NOMO-1 (cell line): Measurements from ENCODE around the gene RING1.
A peak's percentile ranks its signal among the peaks of the same experiment; 100 is the strongest.
"Not testable (repeated sequence)": the region's sequence is repeated elsewhere in the genome, so short reads cannot be mapped to it uniquely, and the experiment has no call there.

Experiments
- DNase-seq, 2 experiments: peaks; one replicate each; lab custom pipeline; 2025; ENCODE audit not compliant: unreplicated experiment in 2 of 2; lab: John Stamatoyannopoulos, UW

RING1 gene

DNA sequence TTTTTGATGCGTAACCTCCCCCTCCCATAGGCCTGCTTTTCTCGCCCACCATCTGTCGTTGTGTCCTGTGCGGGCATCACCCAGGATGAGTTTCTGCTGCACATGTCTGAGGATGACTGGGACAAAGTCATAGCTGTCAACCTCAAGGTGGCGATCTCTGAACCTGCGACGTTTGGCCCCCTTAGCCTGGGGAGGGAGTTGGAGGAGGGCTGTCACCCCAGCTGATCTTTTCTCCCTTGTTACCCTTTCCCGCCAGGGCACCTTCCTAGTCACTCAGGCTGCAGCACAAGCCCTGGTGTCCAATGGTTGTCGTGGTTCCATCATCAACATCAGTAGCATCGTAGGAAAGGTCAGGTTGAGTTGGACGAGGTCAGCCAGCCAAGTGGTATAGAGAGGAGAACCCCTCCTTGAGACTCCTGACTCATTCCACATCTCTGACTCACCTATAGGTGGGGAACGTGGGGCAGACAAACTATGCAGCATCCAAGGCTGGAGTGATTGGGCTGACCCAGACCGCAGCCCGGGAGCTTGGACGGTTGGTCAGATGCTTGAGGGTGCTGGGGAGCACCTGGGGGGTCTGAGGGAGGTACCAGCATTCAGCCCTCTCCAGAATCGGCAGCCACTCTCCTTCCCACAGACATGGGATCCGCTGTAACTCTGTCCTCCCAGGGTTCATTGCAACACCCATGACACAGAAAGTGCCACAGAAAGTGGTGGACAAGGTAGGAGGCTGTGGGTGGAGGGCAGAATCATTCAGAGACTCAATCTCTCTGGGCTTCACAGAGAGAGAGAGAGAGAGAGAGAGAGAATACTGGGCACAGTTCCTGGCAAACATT is 2.9 kb upstream of the RING1 start:
- no peak for DNase-seq

DNA sequence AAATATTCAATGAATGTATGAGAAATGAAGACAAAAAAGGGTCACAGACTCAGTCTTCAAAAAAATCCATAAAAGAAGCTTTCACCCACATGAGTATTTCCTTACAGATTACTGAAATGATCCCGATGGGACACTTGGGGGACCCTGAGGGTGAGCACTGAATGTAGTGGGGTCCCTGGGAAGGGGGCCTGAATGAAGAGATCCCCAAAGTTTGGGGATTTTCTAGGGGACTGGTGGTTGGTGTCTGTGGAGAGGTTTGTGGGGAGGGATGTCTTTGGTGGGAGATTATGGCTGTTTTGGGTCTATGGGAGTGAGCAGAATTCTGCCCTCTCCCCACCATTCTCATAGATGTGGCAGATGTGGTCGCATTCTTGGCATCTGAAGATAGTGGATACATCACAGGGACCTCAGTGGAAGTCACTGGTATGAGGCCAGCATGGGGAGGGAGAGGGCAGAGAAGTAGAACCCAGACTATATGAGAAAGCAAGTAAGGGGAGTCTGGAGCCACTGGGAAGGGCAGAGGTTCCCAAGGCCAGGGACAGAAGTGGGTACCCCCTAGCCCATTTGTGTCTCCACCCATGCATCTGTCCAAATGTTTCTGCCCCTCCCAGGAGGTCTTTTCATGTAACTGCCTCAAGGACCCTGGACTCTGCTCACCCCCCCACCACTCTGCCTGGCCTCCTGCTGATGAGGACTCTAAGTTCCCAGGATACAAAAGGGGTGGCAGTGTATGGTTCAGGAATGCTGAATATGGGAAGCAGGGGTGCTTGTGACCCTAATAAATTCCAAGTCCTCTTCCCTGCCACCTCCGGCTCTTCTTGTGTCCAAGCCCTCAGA is 2.1 kb upstream of the RING1 start:
- DNase-seq: no peak

DNA sequence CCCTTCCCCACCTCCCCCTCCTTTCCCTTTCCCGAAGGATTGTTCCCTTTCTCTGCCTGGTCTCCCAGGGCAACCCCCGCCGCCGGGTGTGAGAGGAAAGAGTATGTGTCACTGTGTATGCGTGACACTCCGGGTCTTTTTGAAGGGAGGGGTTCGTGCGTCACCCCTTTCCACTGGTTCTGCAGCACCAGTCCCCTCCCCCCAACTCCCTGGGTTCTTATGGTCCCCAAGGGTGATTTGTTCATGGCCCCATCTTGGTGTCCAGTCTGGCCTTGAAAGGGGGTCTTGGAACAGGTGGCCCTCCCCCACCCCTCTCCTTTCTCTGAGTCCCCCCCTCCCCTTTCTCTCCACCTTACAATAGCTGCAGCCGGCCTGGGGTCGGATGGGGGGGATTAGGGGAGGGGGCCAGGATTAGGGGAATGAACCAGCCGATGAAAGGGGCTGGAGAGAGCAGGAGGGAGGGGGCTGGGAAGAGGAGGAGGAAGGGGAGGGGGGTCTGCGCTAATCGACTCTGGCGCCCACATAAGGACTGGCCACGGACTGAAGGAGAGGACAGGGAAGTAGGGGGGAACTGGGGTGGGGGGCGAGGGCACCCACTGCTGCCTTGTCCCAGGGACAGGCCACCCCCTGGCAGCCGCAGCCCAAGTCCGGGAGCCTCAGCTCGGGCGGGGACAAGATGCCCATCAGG is 1.3 kb upstream of the RING1 start:
- DNase-seq: no peak

DNA sequence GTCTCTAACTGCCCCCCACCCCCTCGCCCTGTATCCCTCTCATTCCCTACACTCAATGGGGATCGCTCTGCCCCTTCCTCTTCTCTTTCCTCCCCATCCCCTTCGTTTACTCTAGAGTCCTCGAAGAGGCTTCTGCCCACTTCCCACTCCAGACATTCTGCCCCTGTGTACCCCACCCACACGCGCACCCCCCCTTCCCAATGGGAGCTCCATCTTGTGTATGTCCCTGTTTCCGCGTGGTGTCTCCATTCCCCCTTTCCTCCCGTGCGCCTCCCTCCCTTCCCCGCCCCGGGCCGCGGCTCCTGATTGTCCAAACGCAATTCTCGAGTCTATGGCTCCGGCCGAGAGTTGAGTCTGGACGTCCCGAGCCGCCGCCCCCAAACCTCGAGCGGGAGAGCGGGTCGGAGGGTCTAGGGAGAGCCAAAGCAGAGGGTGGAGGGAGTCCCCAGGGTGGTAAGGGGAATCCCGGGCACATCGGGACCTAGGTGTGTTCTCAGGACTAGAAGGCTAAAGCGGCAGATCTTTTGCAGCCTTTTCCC is 679 bp upstream of the RING1 start:
- DNase-seq: no peak

DNA sequence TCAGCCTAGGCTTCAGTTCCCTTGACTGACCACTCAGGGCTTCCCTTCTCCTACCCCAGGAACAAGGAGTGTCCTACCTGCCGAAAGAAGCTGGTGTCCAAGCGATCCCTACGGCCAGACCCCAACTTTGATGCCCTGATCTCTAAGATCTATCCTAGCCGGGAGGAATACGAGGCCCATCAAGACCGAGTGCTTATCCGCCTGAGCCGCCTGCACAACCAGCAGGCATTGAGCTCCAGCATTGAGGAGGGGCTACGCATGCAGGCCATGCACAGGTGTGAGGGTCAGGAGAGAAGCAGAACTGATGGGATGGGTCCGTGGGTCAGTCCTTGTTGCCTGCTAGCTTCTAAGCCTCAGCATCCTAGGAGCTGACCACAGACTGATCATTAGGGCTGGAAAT is 1.6 kb downstream of the RING1 start:
- DNase-seq: no peak

DNA sequence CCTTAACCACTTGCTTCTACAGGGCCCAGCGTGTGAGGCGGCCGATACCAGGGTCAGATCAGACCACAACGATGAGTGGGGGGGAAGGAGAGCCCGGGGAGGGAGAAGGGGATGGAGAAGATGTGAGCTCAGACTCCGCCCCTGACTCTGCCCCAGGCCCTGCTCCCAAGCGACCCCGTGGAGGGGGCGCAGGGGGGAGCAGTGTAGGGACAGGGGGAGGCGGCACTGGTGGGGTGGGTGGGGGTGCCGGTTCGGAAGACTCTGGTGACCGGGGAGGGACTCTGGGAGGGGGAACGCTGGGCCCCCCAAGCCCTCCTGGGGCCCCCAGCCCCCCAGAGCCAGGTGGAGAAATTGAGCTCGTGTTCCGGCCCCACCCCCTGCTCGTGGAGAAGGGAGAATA is 2.8 kb downstream of the RING1 start:
- no peak for DNase-seq

DNA sequence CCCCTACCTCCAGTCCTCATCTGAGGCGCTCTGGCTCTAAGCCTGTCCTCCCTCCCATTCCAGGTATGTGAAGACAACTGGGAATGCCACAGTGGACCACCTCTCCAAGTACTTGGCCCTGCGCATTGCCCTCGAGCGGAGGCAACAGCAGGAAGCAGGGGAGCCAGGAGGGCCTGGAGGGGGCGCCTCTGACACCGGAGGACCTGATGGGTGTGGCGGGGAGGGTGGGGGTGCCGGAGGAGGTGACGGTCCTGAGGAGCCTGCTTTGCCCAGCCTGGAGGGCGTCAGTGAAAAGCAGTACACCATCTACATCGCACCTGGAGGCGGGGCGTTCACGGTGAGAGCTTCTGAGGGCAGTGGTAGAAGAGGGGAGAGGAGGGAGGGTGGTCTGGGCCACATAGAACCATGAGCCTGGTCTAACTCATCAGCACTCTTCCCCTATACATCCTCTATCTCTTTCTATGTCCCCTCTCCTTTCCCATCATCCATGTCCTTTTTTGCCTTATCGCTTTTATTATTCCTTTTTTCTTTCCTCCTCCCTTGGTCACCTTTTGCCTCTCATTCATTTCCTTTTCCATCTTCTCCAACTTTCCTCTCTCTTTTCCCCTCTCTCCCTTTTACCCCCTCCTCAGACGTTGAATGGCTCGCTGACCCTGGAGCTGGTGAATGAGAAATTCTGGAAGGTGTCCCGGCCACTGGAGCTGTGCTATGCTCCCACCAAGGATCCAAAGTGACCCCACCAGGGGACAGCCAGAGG is 3.5 kb downstream of the RING1 start:
- DNase-seq: no peak

DNA sequence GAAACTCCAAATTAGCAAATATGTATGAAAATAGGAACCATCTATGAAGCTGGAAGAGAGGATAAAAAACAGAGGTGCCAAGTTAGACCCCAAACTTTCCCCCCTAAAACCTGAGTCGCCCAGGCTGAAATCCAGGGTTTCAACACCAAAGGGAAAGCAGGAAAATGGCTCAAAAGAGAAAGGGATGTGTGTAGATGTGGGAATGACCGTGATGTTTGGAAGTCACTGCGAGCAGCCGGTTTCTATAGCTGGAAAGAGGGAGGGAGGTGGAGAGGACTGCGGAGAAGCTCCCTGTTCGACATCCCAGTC is 4.5 kb downstream of the RING1 start:
- DNase-seq: no peak

DNA sequence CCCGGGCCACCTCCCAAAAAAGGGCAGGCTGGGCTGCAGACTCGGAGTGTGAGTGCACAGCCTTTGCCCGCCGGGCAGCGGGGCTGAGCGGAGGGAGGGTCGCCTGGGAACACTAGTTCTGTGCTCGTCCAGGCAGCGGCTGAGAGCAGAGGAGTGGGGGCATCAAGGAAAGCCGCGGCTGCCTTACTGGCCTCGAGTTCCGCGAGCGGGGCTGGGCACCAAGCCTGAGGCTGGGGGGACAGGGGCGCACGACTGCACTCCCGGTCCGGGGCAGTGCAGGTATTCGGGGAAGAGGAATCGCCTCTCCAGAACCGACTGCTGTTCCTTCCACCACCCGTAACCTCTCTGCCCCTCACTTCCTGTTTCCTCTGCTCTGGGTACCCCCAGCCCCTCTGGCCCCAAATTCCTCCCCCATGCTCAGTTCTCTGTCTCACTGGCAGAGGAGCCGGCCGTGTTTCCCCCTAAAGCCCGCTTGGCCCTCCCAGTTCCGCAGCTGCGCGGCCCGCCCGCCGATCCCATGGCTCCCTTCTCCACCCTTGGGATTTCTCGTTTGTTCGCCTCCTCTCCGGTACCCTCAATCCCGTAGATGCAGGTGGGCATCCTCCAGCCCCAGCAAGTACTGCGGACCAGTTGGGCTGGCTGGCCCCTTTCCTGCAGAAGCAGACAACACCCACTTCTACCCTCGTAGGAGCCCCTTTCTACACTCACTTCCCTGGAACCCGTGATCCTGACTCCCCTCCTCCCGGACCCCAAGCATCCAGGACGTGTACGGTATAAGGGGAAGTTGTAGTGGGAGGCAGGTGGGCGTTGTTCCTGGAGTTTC is 5.1 kb downstream of the RING1 start:
- peak; percentile 20 to 34 for DNase-seq

DNA sequence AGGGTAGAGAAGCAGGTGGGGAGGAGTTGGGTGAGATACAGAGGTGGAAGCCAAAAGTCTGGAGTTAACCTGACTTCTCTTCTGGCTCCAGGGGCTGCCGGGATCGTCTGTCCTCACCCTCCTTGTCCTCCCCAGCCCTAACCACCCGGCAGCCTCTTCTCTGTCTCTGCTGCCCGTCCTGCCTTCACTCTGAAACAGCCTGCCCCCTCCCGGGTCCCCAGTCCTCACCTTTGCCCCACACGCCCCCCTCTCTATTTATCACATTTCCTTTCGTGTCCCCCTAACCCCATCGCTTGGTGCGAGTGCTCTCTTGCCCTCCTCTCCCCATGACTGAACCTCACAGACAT is 5.7 kb downstream of the RING1 start:
- no peak for DNase-seq

DNA sequence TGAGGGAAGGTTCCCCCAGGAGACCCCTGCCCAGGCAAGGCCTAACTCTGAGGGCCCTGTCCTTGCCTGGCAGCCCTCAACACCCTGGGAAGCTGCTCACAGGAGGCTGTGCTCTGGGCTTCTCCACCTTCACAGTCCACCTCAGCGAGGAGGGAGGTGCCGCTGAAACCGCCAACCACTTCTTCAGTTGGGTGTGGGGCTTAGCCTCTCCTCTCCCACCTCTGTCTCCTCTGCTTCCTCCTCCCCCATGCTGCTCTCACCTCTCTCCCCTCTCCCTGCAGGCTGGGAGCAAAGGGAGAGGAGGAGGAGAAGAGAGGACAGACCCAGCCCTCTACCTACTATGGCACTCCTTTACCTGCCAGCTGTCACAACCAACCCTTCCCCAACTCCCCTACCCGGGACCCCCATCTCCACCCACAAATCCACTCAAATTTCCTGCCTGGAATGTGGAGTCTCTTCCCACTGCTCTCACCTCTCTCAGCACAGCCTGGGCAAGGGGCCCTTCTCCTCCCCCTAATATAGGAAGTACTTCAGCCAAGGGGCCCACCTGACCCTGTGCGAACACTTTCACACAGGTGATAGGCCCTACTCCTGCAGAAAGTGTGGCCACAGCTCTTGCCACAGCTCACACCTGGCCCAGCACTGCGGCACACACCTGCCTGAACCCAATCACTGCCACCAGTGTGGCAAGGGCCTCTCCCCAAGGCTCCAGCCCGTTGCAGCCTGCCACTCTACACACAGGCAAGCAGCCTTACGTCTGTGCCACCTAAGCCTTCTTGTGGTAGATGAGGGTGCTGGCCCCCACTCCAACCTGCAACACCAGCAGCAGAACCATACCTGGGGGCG is 7.2 kb downstream of the RING1 start:
- DNase-seq: no peak

DNA sequence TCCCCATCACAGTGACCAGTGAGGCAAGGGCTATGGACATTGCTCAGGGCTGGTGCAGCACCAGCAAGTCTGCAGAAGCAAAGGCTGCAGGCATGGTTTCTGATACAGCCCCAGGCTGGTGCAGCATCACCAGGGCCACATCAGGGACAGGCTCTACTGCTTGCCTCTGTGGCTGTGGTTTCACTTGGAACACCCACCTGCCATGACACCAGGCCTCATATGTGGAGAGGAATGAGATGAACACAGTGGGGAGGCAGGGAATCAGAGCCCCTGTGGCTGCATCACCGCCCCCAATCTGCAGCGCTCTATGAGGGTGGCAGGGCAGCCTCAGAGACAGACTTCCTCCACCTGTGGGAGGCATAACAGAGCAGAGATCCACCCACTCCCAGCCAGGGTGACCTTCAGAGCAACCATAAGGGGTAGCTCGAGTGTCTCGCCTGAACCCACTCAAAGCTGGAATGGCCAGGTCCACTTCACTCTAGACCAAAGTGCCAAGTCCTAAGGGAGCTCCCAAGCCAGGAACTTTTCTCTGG is 7.9 kb downstream of the RING1 start:
- no peak for DNase-seq

DNA sequence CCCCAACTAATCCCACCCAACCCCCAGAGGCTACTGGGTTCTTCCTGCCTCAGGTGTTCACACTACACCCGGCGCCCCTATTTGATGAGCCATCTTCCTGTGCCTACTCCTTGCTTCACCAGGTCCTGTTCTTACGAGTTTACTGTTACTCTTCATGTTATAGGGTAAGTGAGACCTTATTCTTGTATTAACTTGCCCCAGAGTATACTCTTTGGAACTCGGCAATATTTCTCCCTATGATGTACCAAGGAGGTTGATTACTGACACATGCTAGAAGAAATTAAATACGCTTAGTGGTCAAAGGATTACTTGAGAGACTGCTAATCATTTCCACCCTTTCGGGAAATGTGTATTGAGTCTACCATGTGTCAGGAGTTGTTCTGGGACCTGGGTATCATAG is 8.9 kb downstream of the RING1 start:
- no peak for DNase-seq

DNA sequence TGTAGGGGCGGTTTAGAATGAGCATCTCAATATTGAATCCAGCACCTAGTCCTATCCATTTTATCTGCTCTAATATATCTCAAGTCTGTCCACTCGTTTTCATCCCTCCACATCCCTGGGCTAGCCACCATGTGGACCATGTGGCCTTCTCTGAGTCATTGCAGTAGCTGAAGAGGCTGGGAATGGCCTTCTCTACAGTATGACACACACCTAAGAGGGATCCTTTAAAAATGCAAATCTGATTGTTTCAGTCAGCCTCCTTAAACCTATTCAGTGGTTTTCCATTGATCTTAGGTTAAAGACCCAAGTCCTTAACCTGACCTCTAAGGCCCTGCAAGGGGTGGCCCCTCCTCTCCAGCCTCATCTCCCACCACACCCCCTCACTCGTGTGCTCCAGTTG is 9.4 kb downstream of the RING1 start:
- DNase-seq: no peak

DNA sequence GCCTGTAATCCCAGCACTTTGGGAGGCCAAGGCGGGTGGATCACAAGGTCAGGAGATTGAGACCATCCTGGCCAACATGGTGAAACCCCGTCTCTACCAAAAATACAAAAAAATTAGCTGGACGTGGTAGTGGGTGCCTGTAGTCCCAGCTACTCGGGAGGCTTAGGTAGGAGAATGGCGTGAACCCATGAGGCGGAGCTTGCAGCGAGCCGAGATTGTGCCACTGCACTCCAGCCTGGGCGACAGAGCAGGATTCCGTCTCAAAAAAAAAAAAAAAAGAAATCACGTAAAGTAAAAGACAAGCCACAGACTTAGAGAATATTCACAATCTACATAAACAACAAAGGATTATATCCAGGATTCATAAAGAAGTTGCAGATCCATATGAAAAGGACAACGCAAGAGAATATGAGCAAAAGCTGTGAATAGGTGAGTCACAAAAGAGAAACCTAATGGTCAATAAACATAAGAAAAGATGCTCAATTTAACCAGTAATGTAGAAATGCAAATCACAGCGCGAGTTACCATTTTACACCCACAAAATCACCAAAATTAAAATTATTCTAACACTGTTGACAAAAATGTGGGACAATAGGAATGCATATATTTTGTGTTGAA is 18.3 kb downstream of the RING1 start:
- DNase-seq: not testable (repeated sequence)

DNA sequence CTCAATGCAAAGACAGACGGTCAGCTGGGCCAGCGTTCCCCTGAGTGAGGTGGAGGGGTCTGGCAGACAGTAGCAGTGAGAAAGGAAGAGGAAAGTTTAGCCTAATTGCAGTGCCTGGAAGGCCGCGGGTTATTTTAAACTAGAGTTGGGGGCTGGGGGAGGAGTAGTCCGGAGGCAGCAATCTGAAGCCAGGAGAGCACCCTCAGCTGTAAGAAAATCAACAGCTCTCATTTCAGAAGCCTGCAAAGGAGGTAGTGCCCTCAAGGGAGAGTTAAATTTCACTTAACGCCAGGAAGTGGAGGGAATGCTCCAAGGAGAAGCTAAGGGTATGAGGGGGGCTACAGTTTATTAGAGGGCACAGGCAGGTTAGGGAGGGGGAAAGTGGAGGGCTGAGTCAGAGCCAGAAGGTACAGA is 26.9 kb downstream of the RING1 start:
- no peak for DNase-seq

DNA sequence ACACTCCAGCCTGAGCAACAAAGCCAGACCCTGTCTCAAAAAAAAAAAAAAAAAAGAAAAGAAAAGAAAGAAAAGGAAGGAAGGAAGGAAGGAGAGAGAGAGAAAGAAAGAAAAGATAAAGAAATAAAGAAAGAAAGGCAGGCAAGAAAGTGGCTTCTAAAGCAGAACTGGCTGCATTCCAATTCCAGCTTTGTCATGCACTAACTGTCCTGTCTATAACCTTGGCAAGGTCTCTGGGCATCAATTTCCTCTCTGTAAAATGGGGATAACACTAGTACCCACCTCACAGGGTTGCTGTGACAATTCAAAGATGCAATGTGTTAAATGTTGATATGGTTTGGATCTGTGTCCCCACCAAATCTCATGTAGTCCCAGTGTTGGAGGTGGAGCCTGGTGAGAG is 28.0 kb downstream of the RING1 start:
- no peak for DNase-seq

DNA sequence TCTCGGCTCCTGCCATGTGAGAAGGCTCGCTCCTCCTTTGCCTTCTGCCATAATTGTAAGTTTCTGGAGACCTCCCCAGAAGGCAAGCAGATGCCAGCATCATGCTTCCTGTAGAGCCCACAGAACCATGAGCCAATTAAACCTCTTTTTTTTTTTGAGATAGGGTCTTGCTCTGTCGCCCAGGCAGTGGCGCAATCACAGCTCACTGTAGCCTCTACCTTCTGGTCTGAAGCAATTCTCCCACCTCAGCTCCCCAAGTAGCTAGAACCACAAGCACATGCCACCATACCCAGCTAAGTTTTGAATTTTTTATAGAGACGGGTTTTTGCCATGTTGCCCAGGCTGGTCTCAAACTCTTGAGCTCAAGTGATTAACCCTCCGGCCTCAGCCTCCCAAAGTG is 28.6 kb downstream of the RING1 start:
- DNase-seq: no peak
